BJ (cell line): ENCODE data around the gene CALML3. TPM values are rescaled to one million over a fixed set of nuclear protein-coding genes. Genes with fewer than 3 reads are reported as not detected.

Experiments used
- CTCF ChIA-PET: fragments of 350-600 bp; formaldehyde crosslinking; extraction: SDS; loops from one replicate; lab custom pipeline; 2021; ENCODE audit warnings: antibody characterized with exemption, inconsistent platforms; lab: Yijun Ruan, JAX
- POLR2A ChIA-PET: fragments of 300-600 bp; sonication (Branson Sonifier 250); formaldehyde crosslinking; extraction: SDS; loops from one replicate; lab custom pipeline; 2021; ENCODE audit warnings: antibody characterized with exemption; lab: Charles Lee
- DNase-seq: peaks from one replicate; pipeline ENCODE4 v3.0.0-alpha.2; 2011; ENCODE audit warnings: low read depth
- H3K27me3 ChIP-seq: 2 replicates; pipeline ENCODE4 v1.6.0; 2011; ENCODE audit warnings: low read length; ENCODE audit not compliant: control insufficient read depth, insufficient read depth
- H3K36me3 ChIP-seq: 2 replicates; pipeline ENCODE4 v1.5.1; 2011; ENCODE audit warnings: low read length; ENCODE audit not compliant: control insufficient read depth, insufficient read depth
- H3K4me3 ChIP-seq: 2 replicates; pipeline ENCODE4 v1.5.1; 2011; ENCODE audit warnings: low read depth, mild to moderate bottlenecking, control low read depth, low read length
- CTCF ChIP-seq: IDR thresholded peaks from 2 replicates; pipeline ENCODE4 v1.5.1; 2011; ENCODE audit warnings: low read depth, mild to moderate bottlenecking, control low read depth, inconsistent platforms, low read length, moderate library complexity; ENCODE audit not compliant: insufficient read depth
- polyA plus RNA-seq: library from polyadenylated mRNA; depleted of rRNA; stranded (reverse); fragments of >200 nt; gene quantifications from 2 replicates; pipeline ENCODE4 v1.2.3, GENCODE V29; 2011

Gene CALML3
- polyA plus RNA-seq, 1 experiment, result not detected

- no peak for TF ChIP-seq CTCF
- Histone ChIP-seq H3K27me3 (no peaks in the 10 kb centered on the region), H3K4me3 (no peak overlapping the region), H3K36me3 (no peaks in the 10 kb centered on the region)
- CTCF ChIA-PET, result interaction anchor here (0.7 to 1.7 kb wide), 4 partner anchors 9 to 89 kb away, joined by 3 to 4 read pairs (median 4); no protein-coding TSS in a partner anchor
- POLR2A ChIA-PET, result no interaction called here
- DNase-seq, result no peak
Measured at GRCh38 chr10:5534051-5534821, 9.5 kb downstream of the CALML3 start.

GRCh38 chr10:5534880-5535856, 10.4 kb downstream of the CALML3 start:
- CTCF ChIA-PET, result interaction anchor here (0.7 to 1.7 kb wide), 3 partner anchors 8 to 88 kb away, joined by 3 to 4 read pairs (median 4); no protein-coding TSS in a partner anchor
- peak; percentile 44 for DNase-seq
- Histone ChIP-seq H3K4me3 (no peak overlapping the region), H3K36me3 (no peaks in the 10 kb centered on the region), H3K27me3 (no peaks in the 10 kb centered on the region)
- TF ChIP-seq CTCF, result no peak
- POLR2A ChIA-PET, result no interaction called here

GRCh38 chr10:5536486-5537081, 11.8 kb downstream of the CALML3 start:
- no peak overlapping the region for H3K4me3 ChIP-seq
- ChIA-PET POLR2A (no interaction called here), CTCF (interaction anchor here (1.3 kb wide), 1 partner anchor 13 kb away, joined by 3 read pairs; no protein-coding TSS in a partner anchor)
- no peak for DNase-seq
- no peaks in the 10 kb centered on the region for H3K36me3 ChIP-seq
- TF ChIP-seq CTCF, result no peak
- H3K27me3 ChIP-seq, result no peaks in the 10 kb centered on the region

- Histone ChIP-seq H3K36me3 (no peaks in the 10 kb centered on the region), H3K27me3 (no peaks in the 10 kb centered on the region), H3K4me3 (no peak overlapping the region)
- ChIA-PET CTCF (interaction anchor here (0.6 to 1.3 kb wide), 3 partner anchors 12 to 103 kb away, joined by 3 to 4 read pairs (median 3); no protein-coding TSS in a partner anchor), POLR2A (no interaction called here)
- no peak for TF ChIP-seq CTCF
- no peak for DNase-seq
Measured at GRCh38 chr10:5537684-5538083, 12.9 kb downstream of the CALML3 start.
